IMR-90 (cell line): ENCODE results near the gene REPIN1.

Experiments used
- BHLHE40 ChIP-seq: fragments of 150-350 bp; IDR thresholded peaks from 2 replicates; pipeline ENCODE4 v1.6.1; 2016; ENCODE audit warnings: mild to moderate bottlenecking, low read depth, low read length
- CEBPB ChIP-seq: IDR thresholded peaks from 2 replicates; pipeline ENCODE4 v1.6.1; 2012; ENCODE audit warnings: low read depth, low read length, improper control_type of control experiment
- CTCF ChIP-seq: conservative IDR thresholded peaks from 2 replicates; pipeline ENCODE4 v1.5.1; 2012; ENCODE audit warnings: mild to moderate bottlenecking, low read depth, low read length, improper control_type of control experiment
- FOS ChIP-seq: fragments of 150-350 bp; IDR thresholded peaks from 2 replicates; pipeline ENCODE4 v1.6.1; 2016; ENCODE audit warnings: low read depth, low read length
- MXI1 ChIP-seq: IDR thresholded peaks from 2 replicates; pipeline ENCODE4 v1.6.1; 2012; ENCODE audit warnings: low read depth, mild to moderate bottlenecking, low read length, moderate library complexity, borderline replicate concordance
- NFE2L2 ChIP-seq: fragments of 150-350 bp; IDR thresholded peaks from 2 replicates; pipeline ENCODE4 v1.6.1; 2016; ENCODE audit warnings: low read depth, mild to moderate bottlenecking, low read length
- POLR2A ChIP-seq: IDR thresholded peaks from 2 replicates; pipeline ENCODE4 v1.6.1; 2012; ENCODE audit warnings: mild to moderate bottlenecking, low read depth, low read length
- RAD21 ChIP-seq: IDR thresholded peaks from 2 replicates; pipeline ENCODE4 v1.6.1; 2012; ENCODE audit warnings: low read length, improper control_type of control experiment
- RCOR1 ChIP-seq: IDR thresholded peaks from 2 replicates; pipeline ENCODE4 v1.6.1; 2012; ENCODE audit warnings: mild to moderate bottlenecking, low read length, improper control_type of control experiment; ENCODE audit not compliant: insufficient replicate concordance
- SMC3 ChIP-seq: fragments of 150-350 bp; IDR thresholded peaks from 2 replicates; pipeline ENCODE4 v1.6.1; 2016; ENCODE audit warnings: low read depth, mild to moderate bottlenecking, antibody characterized with exemption, low read length, moderate library complexity
- TF ChIP-seq, protein P1 (sequence below): fragments of 150-350 bp; IDR thresholded peaks from 2 replicates; pipeline ENCODE4 v1.6.1; 2016; ENCODE audit warnings: low read depth, mild to moderate bottlenecking, low read length, moderate library complexity, borderline replicate concordance

DNA sequence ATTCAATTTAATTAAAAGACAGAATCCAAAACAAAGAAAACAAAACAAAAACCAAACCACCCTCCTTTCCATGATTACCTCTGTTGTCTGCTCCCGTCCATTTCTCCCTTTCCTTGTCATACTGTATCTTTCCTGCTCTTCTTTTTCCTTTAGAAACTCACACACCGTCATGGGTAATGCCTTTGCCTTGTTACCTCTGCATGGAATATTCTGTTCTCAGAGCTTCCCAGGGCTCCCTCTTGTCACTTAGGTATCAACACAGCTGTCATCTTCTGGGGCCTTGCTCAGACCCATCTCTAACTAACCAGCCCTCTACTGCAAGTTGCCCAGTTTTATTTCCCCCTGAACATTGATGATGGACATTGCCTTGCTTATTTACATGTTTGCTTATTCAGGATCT, 51.6 kb downstream of the REPIN1 start:
- no peak for TF ChIP-seq CTCF
- no peak for TF ChIP-seq RAD21
- no peak for TF ChIP-seq POLR2A
- no peak for TF ChIP-seq BHLHE40
- TF ChIP-seq, protein P1, sequence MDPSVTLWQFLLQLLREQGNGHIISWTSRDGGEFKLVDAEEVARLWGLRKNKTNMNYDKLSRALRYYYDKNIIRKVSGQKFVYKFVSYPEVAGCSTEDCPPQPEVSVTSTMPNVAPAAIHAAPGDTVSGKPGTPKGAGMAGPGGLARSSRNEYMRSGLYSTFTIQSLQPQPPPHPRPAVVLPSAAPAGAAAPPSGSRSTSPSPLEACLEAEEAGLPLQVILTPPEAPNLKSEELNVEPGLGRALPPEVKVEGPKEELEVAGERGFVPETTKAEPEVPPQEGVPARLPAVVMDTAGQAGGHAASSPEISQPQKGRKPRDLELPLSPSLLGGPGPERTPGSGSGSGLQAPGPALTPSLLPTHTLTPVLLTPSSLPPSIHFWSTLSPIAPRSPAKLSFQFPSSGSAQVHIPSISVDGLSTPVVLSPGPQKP, result no peak
- TF ChIP-seq NFE2L2, result no peak
- TF ChIP-seq RCOR1, result no peak
- no peak for TF ChIP-seq FOS
- TF ChIP-seq SMC3, result no peak
- no peak for TF ChIP-seq MXI1
- no peak for TF ChIP-seq CEBPB
